Gastroesophageal sphincter (tissue), 4 donors: ENCODE data around the gene RRP12. TPM values are rescaled to one million over a fixed set of nuclear protein-coding genes. Genes with fewer than 3 reads are reported as not detected.
"Not testable (repeated sequence)": the region's sequence is repeated elsewhere in the genome, so short reads cannot be mapped to it uniquely, and the experiment has no call there.

Experiments used
- ATAC-seq: fragments of 150-250 bp; one replicate; pipeline ENCODE4 v1.9.1; 2016; ENCODE audit warnings: mild to moderate bottlenecking, moderate library complexity
- H3K27ac ChIP-seq, 4 donors: fragments of 200-600 bp; sonication (generic) in 3 of 4; 1 replicate in 3 of 4; 2 replicates in 1 of 4; pipeline ENCODE4 v1.5.1; 2016 to 2019
- H3K27me3 ChIP-seq: fragments of 200-600 bp; sonication (generic); one replicate; pipeline ENCODE4 v1.5.1; 2019
- H3K36me3 ChIP-seq, 2 donors: fragments of 200-600 bp; sonication (generic); one replicate each; pipeline ENCODE4 v1.5.1; 2019; ENCODE audit warnings: control low read depth in 1 of 2
- H3K4me1 ChIP-seq, 3 donors: fragments of 200-600 bp; sonication (generic); 1 replicate in 2 of 3; 2 replicates in 1 of 3; pipeline ENCODE4 v1.5.1; 2016 to 2019; ENCODE audit warnings: control low read depth in 2 of 3
- H3K4me3 ChIP-seq, 2 donors: fragments of 200-600 bp; sonication (generic); one replicate each; pipeline ENCODE4 v1.5.1; 2019; ENCODE audit warnings: mild to moderate bottlenecking in 1 of 2, moderate library complexity in 1 of 2
- H3K9me3 ChIP-seq, 3 donors: fragments of 200-600 bp; sonication (generic); one replicate each; pipeline ENCODE4 v1.5.1; 2017 to 2019; ENCODE audit warnings: control low read depth in 2 of 3
- CTCF ChIP-seq, 4 experiments: fragments of 200-600 bp in 2 of 4; fragments of 450-650 bp in 2 of 4; sonication (generic) in 1 of 4; IDR thresholded peaks; one replicate each; pipeline ENCODE4 v1.5.1; 2017 to 2019; ENCODE audit warnings: antibody characterized with exemption in 4 of 4, mild to moderate bottlenecking in 2 of 4, moderate library complexity in 2 of 4
- EP300 ChIP-seq: sonication (generic); formaldehyde crosslinking; IDR thresholded peaks from one replicate; pipeline ENCODE4 v1.6.1; 2017; ENCODE audit warnings: antibody characterized with exemption, mild to moderate bottlenecking
- POLR2A ChIP-seq, 2 donors: fragments of 450-650 bp; IDR thresholded peaks; one replicate each; pipeline ENCODE4 v1.6.1; 2017; ENCODE audit warnings: antibody characterized with exemption in 2 of 2, mild to moderate bottlenecking in 2 of 2, moderate library complexity in 1 of 2
- POLR2AphosphoS5 ChIP-seq: sonication (generic); formaldehyde crosslinking; IDR thresholded peaks from one replicate; pipeline ENCODE4 v1.6.1; 2017; ENCODE audit warnings: antibody characterized with exemption
- WGBS, 2 donors: methylation state at CpG; one replicate each; pipeline ENCODE4 v1.1.5; 2018; ENCODE audit warnings: low coverage in 1 of 2; 5-methylcytosine and 5-hydroxymethylcytosine counted together
- total RNA-seq, 4 donors: library from RNA; depleted of rRNA; stranded (reverse); fragments of >200 nt; gene quantifications; one replicate each; pipeline ENCODE4 v1.1.0, GENCODE V29; 2016

The RRP12 gene
- total RNA-seq, 4 donors from 2014 or later = 6.7 to 25.3 (median 11.8) TPM

- TF ChIP-seq POLR2A (IDR thresholded peaks at IDR 0.05) = no peak
- H3K4me3 ChIP-seq = no peak overlapping the region
- H3K27ac ChIP-seq = no peak overlapping the region
- H3K4me1 ChIP-seq = peaks cover 0 to 9% (median 0%) of the 10 kb centered on the region in 3 donors
- ATAC-seq = no peak
- no peaks in the 10 kb centered on the region for H3K9me3 ChIP-seq
- H3K36me3 ChIP-seq = peaks cover 9 to 94% of the 10 kb centered on the region in 2 donors
- H3K27me3 ChIP-seq = no peaks in the 10 kb centered on the region
These were observed 32.9 kb upstream of the RRP12 start for GRCh38 chr10:97434055-97434454.

- WGBS, 2 donors = 47 to 53% methylated on average over 3 to 4 of the region's 4 CpGs
- no peak for ATAC-seq
- peak overlapping the region in 3 of 4 donors; percentile 8 to 95 (median 91) for H3K27ac ChIP-seq
- H3K27me3 ChIP-seq = no peaks in the 10 kb centered on the region
- peaks cover 9 to 43% of the 10 kb centered on the region in 2 donors for H3K36me3 ChIP-seq
- H3K9me3 ChIP-seq = no peaks in the 10 kb centered on the region
- TF ChIP-seq POLR2AphosphoS5 = no peak
- no peak for TF ChIP-seq CTCF (IDR thresholded peaks at IDR 0.05)
- TF ChIP-seq EP300 = no peak
- TF ChIP-seq POLR2A (IDR thresholded peaks at IDR 0.05) = no peak
- H3K4me3 ChIP-seq = peak overlapping the region in 1 of 2 donors; percentile 91
- peaks cover 0 to 51% (median 19%) of the 10 kb centered on the region in 3 donors for H3K4me1 ChIP-seq
These were observed 27.4 kb upstream of the RRP12 start for GRCh38 chr10:97428572-97428981.

- peaks cover 0 to 59% (median 19%) of the 10 kb centered on the region in 3 donors for H3K4me1 ChIP-seq
- no peak for ATAC-seq
- peaks cover 9 to 46% of the 10 kb centered on the region in 2 donors for H3K36me3 ChIP-seq
- peak overlapping the region in 3 of 4 donors; percentile 91 to 95 (median 91) for H3K27ac ChIP-seq
- H3K4me3 ChIP-seq = peak overlapping the region; percentile 85 to 91
- H3K9me3 ChIP-seq = no peaks in the 10 kb centered on the region
- WGBS, 2 donors = 10 to 12% methylated on average over 3 to 4 of the region's 9 CpGs
- TF ChIP-seq EP300 (no peak), POLR2A (IDR thresholded peaks at IDR 0.05) (no peak), CTCF (IDR thresholded peaks at IDR 0.05) (no peak), POLR2AphosphoS5 (no peak)
- H3K27me3 ChIP-seq = no peaks in the 10 kb centered on the region
These were observed 26.5 kb upstream of the RRP12 start for GRCh38 chr10:97427571-97428179.

- Histone ChIP-seq H3K4me3 (peak overlapping the region; percentile 85 to 91), H3K27me3 (no peaks in the 10 kb centered on the region), H3K36me3 (peaks cover 8 to 48% of the 10 kb centered on the region in 2 donors), H3K4me1 (peaks cover 0 to 59% (median 19%) of the 10 kb centered on the region in 3 donors), H3K27ac (peak overlapping the region; percentile 74 to 95 (median 91)), H3K9me3 (no peaks in the 10 kb centered on the region)
- no peak for TF ChIP-seq CTCF (IDR thresholded peaks at IDR 0.05)
- no peak for TF ChIP-seq POLR2AphosphoS5
- TF ChIP-seq EP300 = no peak
- no peak for ATAC-seq
- 12 to 16% methylated on average over 13 to 21 of the region's 34 CpGs for WGBS, 2 donors
These were observed 25.8 kb upstream of the RRP12 start for GRCh38 chr10:97426776-97427570.

- Histone ChIP-seq H3K4me1 (peaks cover 0 to 59% (median 19%) of the 10 kb centered on the region in 3 donors), H3K27me3 (no peaks in the 10 kb centered on the region), H3K36me3 (peaks cover under 1 to 40% of the 10 kb centered on the region in 2 donors), H3K9me3 (no peaks in the 10 kb centered on the region), H3K4me3 (peak within 1 kb of the TSS; percentile 85 to 91), H3K27ac (peak within 1 kb of the TSS; percentile 74 to 95 (median 91))
- WGBS, 2 donors = no CpG with 5 or more reads among the region's 90 CpGs
- peak; percentile 97 for ATAC-seq
- TF ChIP-seq EP300 (no peak), POLR2A (IDR thresholded peaks at IDR 0.05) (peak; percentile 65 to 74), CTCF (IDR thresholded peaks at IDR 0.05) (peak in 3 of 4 experiments; percentile 53 to 74 (median 72)), POLR2AphosphoS5 (peak; percentile 57)
These were observed 25.0 kb upstream of the RRP12 start, which contains the start of gene PGAM1 for GRCh38 chr10:97425964-97426775. PGAM1 (plus strand) TSS chr10:97426191; CDS start chr10:97426308, 117 bp downstream.

GRCh38 chr10:97423757-97424098, 22.6 kb upstream of the RRP12 start:
- not testable (repeated sequence) for H3K4me3 ChIP-seq, H3K27ac ChIP-seq, H3K27me3 ChIP-seq, ATAC-seq, H3K9me3 ChIP-seq
- Histone ChIP-seq H3K4me1 (peaks cover 0 to 54% (median 17%) of the 10 kb centered on the region in 3 donors), H3K36me3 (peaks cover 0 to 18% of the 10 kb centered on the region in 2 donors)
- 54 to 82% methylated on average over 2 to 4 of the region's 8 CpGs for WGBS, 2 donors
